ENCODE results near the gene RAP1GAP2.

Gene RAP1GAP2

GRCh38 chr17:2981325-2981724, 185.1 kb downstream of the RAP1GAP2 start:
- Histone ChIP-seq H2AFZ (ENCODE audit: low read depth, low read length) (no peak overlapping the region), H3K4me2 (ENCODE audit: insufficient read depth, low read length) (no peak overlapping the region), H4K20me1 (ENCODE audit: insufficient read depth, low read length) (no peaks in the 10 kb centered on the region), H3K4me3 (ENCODE audit: low read depth in 1 of 2, low read length in 2 of 2) (no peak overlapping the region), H3K9ac (ENCODE audit: low read depth, low read length) (no peak overlapping the region), H3K4me1 (ENCODE audit: insufficient read depth, low read length) (no peaks in the 10 kb centered on the region), H3K27ac (ENCODE audit: low read length) (no peak overlapping the region), H3K27me3 (ENCODE audit: insufficient read depth, low read length, poor library complexity) (no peaks in the 10 kb centered on the region), H3K36me3 (ENCODE audit: insufficient read depth, low read length) (no peaks in the 10 kb centered on the region), H3K79me2 (ENCODE audit: insufficient read depth, low read length) (no peaks in the 10 kb centered on the region), H3K9me3 (ENCODE audit: insufficient read depth, low read length, severe bottlenecking) (no peaks in the 10 kb centered on the region)
- no peak for DNase-seq
- ATAC-seq (ENCODE audit: insufficient read depth, low read depth) = no peak
- TF ChIP-seq CTCF (IDR thresholded peaks at IDR 0.05; ENCODE audit: borderline replicate concordance, extremely low read depth, low read length, poor library complexity, severe bottlenecking) (no peak), EZH2 (IDR thresholded peaks at IDR 0.05; ENCODE audit: borderline replicate concordance, low read depth, low read length, severe bottlenecking) (no peak)

GRCh38 chr17:2982854-2983253, 186.6 kb downstream of the RAP1GAP2 start:
- TF ChIP-seq EZH2 (IDR thresholded peaks at IDR 0.05; ENCODE audit: borderline replicate concordance, low read depth, low read length, severe bottlenecking) = no peak
- no peak for TF ChIP-seq CTCF (IDR thresholded peaks at IDR 0.05; ENCODE audit: borderline replicate concordance, extremely low read depth, low read length, poor library complexity, severe bottlenecking)
- H3K27ac ChIP-seq (ENCODE audit: low read length) = no peak overlapping the region
- no peak for DNase-seq

GRCh38 chr17:2983255-2983654, 187.0 kb downstream of the RAP1GAP2 start:
- H3K27ac ChIP-seq (ENCODE audit: low read length) = no peak overlapping the region
- H2AFZ ChIP-seq (ENCODE audit: low read depth, low read length) = no peak overlapping the region
- H3K9me3 ChIP-seq (ENCODE audit: insufficient read depth, low read length, severe bottlenecking) = no peaks in the 10 kb centered on the region
- H3K4me2 ChIP-seq (ENCODE audit: insufficient read depth, low read length) = no peak overlapping the region
- ATAC-seq (ENCODE audit: insufficient read depth, low read depth) (no peak), DNase-seq (no peak)
- TF ChIP-seq EZH2 (IDR thresholded peaks at IDR 0.05; ENCODE audit: borderline replicate concordance, low read depth, low read length, severe bottlenecking) (no peak), CTCF (IDR thresholded peaks at IDR 0.05; ENCODE audit: borderline replicate concordance, extremely low read depth, low read length, poor library complexity, severe bottlenecking) (no peak)
- H4K20me1 ChIP-seq (ENCODE audit: insufficient read depth, low read length) = no peaks in the 10 kb centered on the region
- H3K36me3 ChIP-seq (ENCODE audit: insufficient read depth, low read length) = no peaks in the 10 kb centered on the region
- H3K27me3 ChIP-seq (ENCODE audit: insufficient read depth, low read length, poor library complexity) = no peaks in the 10 kb centered on the region
- H3K9ac ChIP-seq (ENCODE audit: low read depth, low read length) = no peak overlapping the region
- H3K79me2 ChIP-seq (ENCODE audit: insufficient read depth, low read length) = no peaks in the 10 kb centered on the region
- H3K4me3 ChIP-seq (ENCODE audit: low read depth in 1 of 2, low read length in 2 of 2) = no peak overlapping the region
- H3K4me1 ChIP-seq (ENCODE audit: insufficient read depth, low read length) = no peaks in the 10 kb centered on the region

More at GRCh38 chr17:2982854-2983253, 186.6 kb downstream of the RAP1GAP2 start:
- Histone ChIP-seq H2AFZ (ENCODE audit: low read depth, low read length) (no peak overlapping the region), H3K27me3 (ENCODE audit: insufficient read depth, low read length, poor library complexity) (no peaks in the 10 kb centered on the region), H3K79me2 (ENCODE audit: insufficient read depth, low read length) (no peaks in the 10 kb centered on the region), H3K4me1 (ENCODE audit: insufficient read depth, low read length) (no peaks in the 10 kb centered on the region), H3K9me3 (ENCODE audit: insufficient read depth, low read length, severe bottlenecking) (no peaks in the 10 kb centered on the region), H3K9ac (ENCODE audit: low read depth, low read length) (no peak overlapping the region), H3K4me2 (ENCODE audit: insufficient read depth, low read length) (no peak overlapping the region), H3K36me3 (ENCODE audit: insufficient read depth, low read length) (no peaks in the 10 kb centered on the region), H4K20me1 (ENCODE audit: insufficient read depth, low read length) (no peaks in the 10 kb centered on the region), H3K4me3 (ENCODE audit: low read depth in 1 of 2, low read length in 2 of 2) (no peak overlapping the region)
- ATAC-seq (ENCODE audit: insufficient read depth, low read depth) = no peak

- DNase-seq (no peak), ATAC-seq (ENCODE audit: insufficient read depth, low read depth) (no peak)
- TF ChIP-seq EZH2 (IDR thresholded peaks at IDR 0.05; ENCODE audit: borderline replicate concordance, low read depth, low read length, severe bottlenecking) (no peak), CTCF (IDR thresholded peaks at IDR 0.05; ENCODE audit: borderline replicate concordance, extremely low read depth, low read length, poor library complexity, severe bottlenecking) (no peak)
- H3K4me3 ChIP-seq (ENCODE audit: low read depth in 1 of 2, low read length in 2 of 2) = no peak overlapping the region
- no peaks in the 10 kb centered on the region for H3K4me1 ChIP-seq (ENCODE audit: insufficient read depth, low read length)
- no peaks in the 10 kb centered on the region for H3K36me3 ChIP-seq (ENCODE audit: insufficient read depth, low read length)
- H3K9me3 ChIP-seq (ENCODE audit: insufficient read depth, low read length, severe bottlenecking) = no peaks in the 10 kb centered on the region
- H2AFZ ChIP-seq (ENCODE audit: low read depth, low read length) = no peak overlapping the region
- no peak overlapping the region for H3K27ac ChIP-seq (ENCODE audit: low read length)
- no peaks in the 10 kb centered on the region for H4K20me1 ChIP-seq (ENCODE audit: insufficient read depth, low read length)
- H3K27me3 ChIP-seq (ENCODE audit: insufficient read depth, low read length, poor library complexity) = no peaks in the 10 kb centered on the region
- no peaks in the 10 kb centered on the region for H3K79me2 ChIP-seq (ENCODE audit: insufficient read depth, low read length)
- no peak overlapping the region for H3K4me2 ChIP-seq (ENCODE audit: insufficient read depth, low read length)
- no peak overlapping the region for H3K9ac ChIP-seq (ENCODE audit: low read depth, low read length)
These were observed 189.1 kb downstream of the RAP1GAP2 start for GRCh38 chr17:2985318-2985717.

Data from DND-41 (cell line).